Heart left ventricle (tissue), 13 donors: ENCODE data around the gene UQCC5.

Source experiments
- POLR2A ChIP-seq, 2 donors: fragments of 450-650 bp; IDR thresholded peaks; one replicate each; pipeline ENCODE4 v1.6.1; 2017; ENCODE audit warnings: antibody characterized with exemption in 2 of 2, mild to moderate bottlenecking in 2 of 2, moderate library complexity in 2 of 2
- TF ChIP-seq, protein P1 (sequence below), 12 donors: fragments of 200-600 bp; sonication (generic) in 4 of 12; IDR thresholded peaks; one replicate each; pipeline versions ENCODE4 v1.5.0 to v1.8.0; 2018 to 2022; ENCODE audit warnings: antibody characterized with exemption in 12 of 12, mild to moderate bottlenecking in 5 of 12
- donor health status: ischemic (EF 13 %, LVEDD 7.1; RV severe dilation, severe dysfunction).
- donor health status: DM: no; HTN: yes; CAD: no.
- donor health status: DM: no; HTN: no; CAD: no.
- donor health status: ischemic (EF 25% LVEDD 6.9; RV normal size, moderate dysfunction).
- donor health status: ischemic (EF 25% LVEDD 5.7; RV mildly dilated, moderate dysfunction).
- donor health status: ischemic (EF 35%, LVEDD 5.7; RV mildly dilated, moderate dysfunction).
- donor health status: nonischemic (EF 11% LVEDD 7.7; RV severe dilation, severe dysfunction).
- donor health status: DM: yes; HTN: yes; CAD: no.
- donor health status: PGD.
- donor health status: ischemic (EF 29% LVEDD 5.4; RV normal size, mild dysfunction).
- donor health status: nonischemic (EF 23%, LVEDD 6.1; RV moderate dilation, normal function).

DNA sequence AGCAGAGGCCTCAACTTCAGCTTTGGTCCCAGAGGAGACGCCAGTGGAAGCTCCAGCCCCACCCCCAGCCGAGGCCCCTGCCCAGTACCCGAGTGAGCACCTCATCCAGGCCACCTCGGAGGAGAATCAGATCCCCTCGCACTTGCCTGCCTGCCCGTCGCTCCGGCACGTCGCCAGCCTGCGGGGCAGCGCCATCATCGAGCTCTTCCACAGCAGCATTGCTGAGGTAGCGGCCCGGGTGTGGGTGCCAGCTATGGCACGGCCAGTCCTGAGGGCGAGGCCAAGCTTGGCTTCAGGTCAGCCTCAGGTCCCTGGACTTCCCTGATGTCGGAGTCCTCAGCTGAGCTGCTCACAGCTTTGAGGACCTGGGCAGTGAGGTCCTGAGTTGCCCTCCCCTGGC, 47.0 kb upstream of the UQCC5 start:
- TF ChIP-seq, protein P1, sequence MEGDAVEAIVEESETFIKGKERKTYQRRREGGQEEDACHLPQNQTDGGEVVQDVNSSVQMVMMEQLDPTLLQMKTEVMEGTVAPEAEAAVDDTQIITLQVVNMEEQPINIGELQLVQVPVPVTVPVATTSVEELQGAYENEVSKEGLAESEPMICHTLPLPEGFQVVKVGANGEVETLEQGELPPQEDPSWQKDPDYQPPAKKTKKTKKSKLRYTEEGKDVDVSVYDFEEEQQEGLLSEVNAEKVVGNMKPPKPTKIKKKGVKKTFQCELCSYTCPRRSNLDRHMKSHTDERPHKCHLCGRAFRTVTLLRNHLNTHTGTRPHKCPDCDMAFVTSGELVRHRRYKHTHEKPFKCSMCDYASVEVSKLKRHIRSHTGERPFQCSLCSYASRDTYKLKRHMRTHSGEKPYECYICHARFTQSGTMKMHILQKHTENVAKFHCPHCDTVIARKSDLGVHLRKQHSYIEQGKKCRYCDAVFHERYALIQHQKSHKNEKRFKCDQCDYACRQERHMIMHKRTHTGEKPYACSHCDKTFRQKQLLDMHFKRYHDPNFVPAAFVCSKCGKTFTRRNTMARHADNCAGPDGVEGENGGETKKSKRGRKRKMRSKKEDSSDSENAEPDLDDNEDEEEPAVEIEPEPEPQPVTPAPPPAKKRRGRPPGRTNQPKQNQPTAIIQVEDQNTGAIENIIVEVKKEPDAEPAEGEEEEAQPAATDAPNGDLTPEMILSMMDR (IDR thresholded peaks at IDR 0.05), result no peak
- no peak for TF ChIP-seq POLR2A (IDR thresholded peaks at IDR 0.05)
